Ovary (tissue), 9 donors: ENCODE results near the gene THAP6. TPM values are rescaled to one million over a fixed set of nuclear protein-coding genes. Genes with fewer than 3 reads are reported as not detected.
"Not testable (repeated sequence)": the region's sequence is repeated elsewhere in the genome, so short reads cannot be mapped to it uniquely, and the experiment has no call there.

ENCODE experiments used
- DNase-seq, 5 donors: peaks; one replicate each; pipeline ENCODE4 v3.0.0-alpha.2; 2019 to 2020
- H3K27ac ChIP-seq, 2 donors: fragments of 200-600 bp; one replicate each; pipeline versions ENCODE4 v1.5.1 to v1.8.0; 2019 to 2022
- H3K27me3 ChIP-seq: fragments of 200-600 bp; one replicate; pipeline ENCODE4 v1.8.0; 2022
- H3K36me3 ChIP-seq: fragments of 200-600 bp; sonication (generic); one replicate; pipeline ENCODE4 v1.5.1; 2019
- H3K4me1 ChIP-seq: one replicate; pipeline ENCODE4 v1.8.1; 2013; ENCODE audit warnings: mild to moderate bottlenecking, moderate library complexity; ENCODE audit not compliant: insufficient read depth
- H3K4me3 ChIP-seq: fragments of 200-600 bp; sonication (generic); one replicate; pipeline ENCODE4 v1.5.1; 2017
- H3K9me3 ChIP-seq, 2 donors: fragments of 200-600 bp in 1 of 2; sonication (generic) in 1 of 2; one replicate each; pipeline versions ENCODE4 v1.5.1 to v1.8.1; 2013 to 2019; ENCODE audit warnings: mild to moderate bottlenecking in 1 of 2, moderate library complexity in 1 of 2
- EP300 ChIP-seq: sonication (generic); formaldehyde crosslinking; IDR thresholded peaks from one replicate; pipeline ENCODE4 v1.6.1; 2017; ENCODE audit warnings: antibody characterized with exemption
- POLR2A ChIP-seq: fragments of 450-650 bp; IDR thresholded peaks from one replicate; pipeline ENCODE4 v1.6.1; 2017; ENCODE audit warnings: antibody characterized with exemption, mild to moderate bottlenecking, moderate library complexity
- WGBS, 3 donors: extraction: QIAGEN DNeasy Blood & Tissue Kit in 1 of 3; methylation state at CpG; one replicate each; pipeline versions ENCODE4 v1.1.5 to v1.1.7; 2013 to 2017; 5-methylcytosine and 5-hydroxymethylcytosine counted together
- intact Hi-C, 4 donors: fragments of 100-400 bp; cut with DNase I; formaldehyde crosslinking; loops; one replicate each; pipeline versions ENCODE4 v1.11.0 to v1.15.1; 2022 to 2023
- polyA plus RNA-seq, 2 donors: library from polyadenylated mRNA; stranded (reverse); fragments of 200-250 nt in 1 of 2; fragments of 350-450 nt in 1 of 2; fragmentation: Illumina TruSeq in 1 of 2; extraction: RNeasy Lipid Tissue Mini Kit (QIAGEN cat#74804) in 1 of 2; gene quantifications; one replicate each; pipeline ENCODE4 v1.2.3, GENCODE V29; 2013 to 2014
- total RNA-seq, 7 donors: library from RNA; depleted of rRNA in 2 of 7; stranded (reverse); fragments of >200 nt in 2 of 7; fragmentation: NEBNext Ultra II Directional in 3 of 7; extraction: Animal tissue kit (Norgen Biotek cat#: 25700) in 3 of 7; gene quantifications; one replicate each; pipeline versions ENCODE4 v1.1.0 to v1.2.4, GENCODE V29; 2016 to 2023
- TF ChIP-seq, protein P1 (sequence below), 3 donors: fragments of 450-650 bp in 2 of 3; fragments of 200-600 bp in 1 of 3; IDR thresholded peaks; one replicate each; pipeline versions ENCODE4 v1.5.1 to v1.8.0; 2016 to 2022; ENCODE audit warnings: antibody characterized with exemption in 3 of 3, mild to moderate bottlenecking in 1 of 3
- donor health status: DM: no; HTN: no; CAD: no; lungs with moderate emphysema.
- donor health status: DM: no; HTN: no; CAD: no.
- donor health status: Bipolar disorder and iron deficiency.
- donor health status: DM: yes; HTN: yes; CAD: no.
- donor health status: DM: no; HTN: no; CAD: no.
- donor health status: DM: yes; HTN: yes; CAD: no.

THAP6 gene
- total and polyA plus RNA-seq, 9 donors = 7.4 to 30.7 (median 15.7) TPM

DNA sequence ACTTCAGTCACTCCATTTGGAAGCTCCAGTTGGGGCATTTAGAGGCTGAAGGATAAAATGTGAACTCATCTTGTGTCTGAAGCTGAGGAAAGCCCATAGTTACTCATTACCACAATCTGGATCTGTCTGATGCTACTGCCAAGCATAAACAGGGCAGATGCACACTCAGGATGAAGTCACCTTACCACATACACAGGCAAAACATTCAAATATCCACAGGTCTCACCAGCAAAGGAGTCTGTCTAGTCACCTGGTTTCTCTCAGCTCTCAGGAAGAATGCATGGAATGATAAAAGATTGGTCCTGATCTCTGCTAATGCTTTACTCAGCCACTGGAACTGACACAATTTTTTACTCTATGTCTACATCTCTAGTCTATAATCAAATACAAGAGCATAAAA, 28.6 kb downstream of the THAP6 start:
- Histone ChIP-seq H3K9me3 (no peaks in the 10 kb centered on the region), H3K4me3 (no peak overlapping the region), H3K27ac (no peak overlapping the region), H3K4me1 (no peaks in the 10 kb centered on the region), H3K27me3 (no peaks in the 10 kb centered on the region), H3K36me3 (no peaks in the 10 kb centered on the region)
- TF ChIP-seq EP300 (no peak), POLR2A (no peak)
- TF ChIP-seq, protein P1, sequence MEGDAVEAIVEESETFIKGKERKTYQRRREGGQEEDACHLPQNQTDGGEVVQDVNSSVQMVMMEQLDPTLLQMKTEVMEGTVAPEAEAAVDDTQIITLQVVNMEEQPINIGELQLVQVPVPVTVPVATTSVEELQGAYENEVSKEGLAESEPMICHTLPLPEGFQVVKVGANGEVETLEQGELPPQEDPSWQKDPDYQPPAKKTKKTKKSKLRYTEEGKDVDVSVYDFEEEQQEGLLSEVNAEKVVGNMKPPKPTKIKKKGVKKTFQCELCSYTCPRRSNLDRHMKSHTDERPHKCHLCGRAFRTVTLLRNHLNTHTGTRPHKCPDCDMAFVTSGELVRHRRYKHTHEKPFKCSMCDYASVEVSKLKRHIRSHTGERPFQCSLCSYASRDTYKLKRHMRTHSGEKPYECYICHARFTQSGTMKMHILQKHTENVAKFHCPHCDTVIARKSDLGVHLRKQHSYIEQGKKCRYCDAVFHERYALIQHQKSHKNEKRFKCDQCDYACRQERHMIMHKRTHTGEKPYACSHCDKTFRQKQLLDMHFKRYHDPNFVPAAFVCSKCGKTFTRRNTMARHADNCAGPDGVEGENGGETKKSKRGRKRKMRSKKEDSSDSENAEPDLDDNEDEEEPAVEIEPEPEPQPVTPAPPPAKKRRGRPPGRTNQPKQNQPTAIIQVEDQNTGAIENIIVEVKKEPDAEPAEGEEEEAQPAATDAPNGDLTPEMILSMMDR (IDR thresholded peaks at IDR 0.05) = no peak
- intact Hi-C loops = no loop called here
- no peak for DNase-seq

DNA sequence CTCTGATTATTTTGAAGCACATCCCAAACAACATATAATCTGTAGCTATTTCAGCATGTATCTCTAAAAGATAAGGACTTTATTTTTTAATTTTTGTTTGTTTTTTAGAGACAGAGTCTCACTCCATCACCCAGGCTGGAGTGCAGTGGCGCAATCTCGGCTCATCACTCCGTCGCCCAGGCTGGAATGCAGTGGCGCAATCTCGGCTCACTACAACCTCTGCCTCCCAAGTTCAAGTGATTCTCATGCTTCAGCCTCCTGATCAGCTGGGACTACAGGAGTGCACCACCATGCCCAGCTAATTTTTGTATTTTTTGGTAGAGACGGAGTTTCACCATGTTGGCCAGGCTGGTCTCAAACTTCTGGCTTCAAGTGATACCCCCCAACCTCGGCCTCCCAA, 29.9 kb downstream of the THAP6 start:
- H3K27me3 ChIP-seq, intact Hi-C loops, H3K36me3 ChIP-seq, DNase-seq, H3K27ac ChIP-seq, H3K4me3 ChIP-seq, H3K4me1 ChIP-seq, H3K9me3 ChIP-seq: not testable (repeated sequence)
- 88 to 92% (median 88%) methylated on average over 8 of the region's 8 CpGs for WGBS, 3 donors

DNA sequence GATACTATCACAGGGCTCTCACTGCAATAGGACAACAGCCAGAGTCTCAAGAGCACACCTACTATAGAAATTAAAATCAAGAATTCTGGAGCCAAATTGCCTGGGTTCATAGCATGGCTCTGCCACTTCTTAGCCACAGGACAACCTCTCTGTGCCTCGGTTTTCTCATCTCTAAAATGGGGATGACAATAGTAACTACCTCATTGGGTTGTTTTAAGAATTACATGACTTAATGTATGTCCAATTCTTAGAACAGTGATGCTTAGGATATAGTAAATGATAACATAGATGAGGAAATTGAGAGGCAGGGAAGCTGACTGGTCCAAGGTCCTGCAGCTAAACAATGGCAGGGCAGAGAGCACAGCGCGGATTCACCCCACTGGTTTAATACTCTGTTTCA, 30.6 kb downstream of the THAP6 start:
- H3K27ac ChIP-seq = no peak overlapping the region
- WGBS, 3 donors = 96 to 98% (median 96%) methylated on average over 3 of the region's 3 CpGs
- H3K27me3 ChIP-seq = no peaks in the 10 kb centered on the region
- intact Hi-C loops = no loop called here
- no peak for DNase-seq
- H3K9me3 ChIP-seq = no peaks in the 10 kb centered on the region
- H3K4me1 ChIP-seq = no peaks in the 10 kb centered on the region
- H3K36me3 ChIP-seq = no peaks in the 10 kb centered on the region
- TF ChIP-seq POLR2A (no peak), EP300 (no peak)
- TF ChIP-seq, protein P1 (IDR thresholded peaks at IDR 0.05) = no peak
- H3K4me3 ChIP-seq = no peak overlapping the region

DNA sequence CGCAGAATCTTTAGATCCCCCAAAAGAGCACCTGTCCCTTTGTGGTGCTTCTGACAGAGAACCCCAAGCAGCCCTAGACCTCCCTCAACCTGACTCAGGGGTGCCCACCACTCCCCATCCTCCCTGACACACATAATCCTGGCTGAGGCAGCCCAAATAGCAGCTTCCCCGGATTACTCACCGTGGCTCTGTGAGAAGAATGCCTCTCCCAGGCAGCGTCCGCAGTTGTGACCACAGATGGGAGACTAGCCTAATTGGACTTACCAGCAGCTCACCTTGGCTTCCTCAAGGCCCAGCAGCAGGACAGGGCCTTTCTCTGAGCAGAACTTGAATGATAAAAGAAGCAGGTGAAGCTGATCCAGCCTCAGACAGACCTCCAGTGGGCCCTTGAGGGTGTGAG, 31.3 kb downstream of the THAP6 start:
- no peak for DNase-seq
- 87 to 91% (median 89%) methylated on average over 5 of the region's 5 CpGs for WGBS, 3 donors
- H3K27me3 ChIP-seq = no peaks in the 10 kb centered on the region
- no peak overlapping the region for H3K4me3 ChIP-seq
- TF ChIP-seq EP300 (no peak), POLR2A (no peak)
- TF ChIP-seq, protein P1 (IDR thresholded peaks at IDR 0.05) = no peak
- no peak overlapping the region for H3K27ac ChIP-seq
- no peaks in the 10 kb centered on the region for H3K4me1 ChIP-seq
- H3K36me3 ChIP-seq = no peaks in the 10 kb centered on the region
- H3K9me3 ChIP-seq = no peaks in the 10 kb centered on the region
- intact Hi-C loops = no loop called here

DNA sequence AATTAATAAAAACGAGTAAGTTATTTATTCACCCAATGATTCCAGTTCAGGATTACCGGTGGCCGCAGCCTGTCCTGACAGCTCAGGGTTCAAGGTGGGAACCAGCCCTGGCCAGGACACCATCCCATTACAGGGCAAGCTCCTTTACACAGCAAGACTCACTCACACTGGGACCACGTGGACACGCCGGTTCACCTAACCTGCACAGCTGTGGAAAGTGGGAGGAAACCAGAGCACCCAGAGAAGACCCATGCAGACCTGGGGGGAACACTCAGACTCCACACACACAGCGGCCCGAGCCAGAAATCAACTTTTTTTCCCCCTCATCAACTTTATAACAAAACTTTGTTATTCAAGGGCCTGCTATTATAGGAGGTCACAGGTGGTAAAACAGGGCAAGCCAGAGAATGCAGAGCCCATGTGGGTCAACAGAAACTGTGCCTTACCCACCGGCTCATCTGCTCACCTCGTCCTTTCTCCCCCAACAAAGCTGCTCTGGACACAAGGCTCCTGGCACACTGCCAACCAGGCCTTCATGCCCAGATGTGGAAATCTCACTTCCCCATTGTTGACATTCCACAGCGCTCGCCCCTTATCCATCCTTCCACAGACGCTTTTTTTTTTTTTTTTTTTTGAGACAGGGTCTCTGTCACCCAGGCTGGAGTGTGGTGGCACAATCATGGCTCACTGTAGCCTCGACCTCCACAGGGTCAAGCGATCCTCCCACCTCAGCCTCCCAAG, 33.5 kb downstream of the THAP6 start:
- no peaks in the 10 kb centered on the region for H3K27me3 ChIP-seq
- DNase-seq = peak; percentile 35 to 72 (median 54)
- no peaks in the 10 kb centered on the region for H3K36me3 ChIP-seq
- TF ChIP-seq POLR2A (no peak), EP300 (no peak)
- no peak overlapping the region for H3K27ac ChIP-seq
- no peak overlapping the region for H3K4me3 ChIP-seq
- H3K4me1 ChIP-seq = no peaks in the 10 kb centered on the region
- intact Hi-C loops = no loop called here
- no peaks in the 10 kb centered on the region for H3K9me3 ChIP-seq
- 54 to 65% (median 54%) methylated on average over 15 of the region's 15 CpGs for WGBS, 3 donors
